Uterus (tissue), 4 donors: ENCODE results near the gene TASOR2. TPM values are rescaled to one million over a fixed set of nuclear protein-coding genes. Genes with fewer than 3 reads are reported as not detected.

Experiments
- DNase-seq, 2 donors: peaks; one replicate each; pipeline ENCODE4 v3.0.0-alpha.2; 2019 to 2020
- H3K27ac ChIP-seq, 2 donors: fragments of 200-600 bp; sonication (generic); 1 replicate in 1 of 2; 2 replicates in 1 of 2; pipeline ENCODE4 v1.5.1; 2016 to 2018
- H3K27me3 ChIP-seq, 2 donors: fragments of 200-600 bp; sonication (generic); one replicate each; pipeline ENCODE4 v1.5.1; 2018 to 2019; ENCODE audit warnings: control low read depth in 1 of 2
- H3K36me3 ChIP-seq, 2 donors: fragments of 200-600 bp; sonication (generic); one replicate each; pipeline ENCODE4 v1.5.1; 2019; ENCODE audit warnings: control low read depth in 1 of 2
- H3K4me1 ChIP-seq, 2 donors: fragments of 200-600 bp; sonication (generic); one replicate each; pipeline ENCODE4 v1.5.1; 2018 to 2019; ENCODE audit warnings: control low read depth in 1 of 2
- H3K4me3 ChIP-seq, 2 donors: fragments of 200-600 bp; sonication (generic); 1 replicate in 1 of 2; 2 replicates in 1 of 2; pipeline ENCODE4 v1.5.1; 2018 to 2019; ENCODE audit warnings: mild to moderate bottlenecking in 1 of 2
- H3K9me3 ChIP-seq, 2 donors: fragments of 200-600 bp; sonication (generic); one replicate each; pipeline ENCODE4 v1.5.1; 2019; ENCODE audit warnings: control low read depth in 1 of 2
- POLR2A ChIP-seq, 2 donors: fragments of 450-650 bp; IDR thresholded peaks; one replicate each; pipeline ENCODE4 v1.6.1; 2016; ENCODE audit warnings: antibody characterized with exemption in 2 of 2, mild to moderate bottlenecking in 1 of 2, moderate library complexity in 1 of 2
- intact Hi-C: fragments of 100-400 bp; cut with DNase I; formaldehyde crosslinking; loops from one replicate; pipeline ENCODE4 v1.15.1; 2023; ENCODE audit warnings: low total_unique reads
- total RNA-seq, 4 donors: library from RNA; depleted of rRNA in 3 of 4; stranded (reverse); fragments of >200 nt in 3 of 4; gene quantifications; one replicate each; pipeline versions ENCODE4 v1.1.0 to v1.2.4, GENCODE V29; 2014 to 2023
- TF ChIP-seq, protein P1 (sequence below), 4 experiments: fragments of 200-600 bp in 2 of 4; fragments of 450-650 bp in 2 of 4; sonication (generic) in 2 of 4; IDR thresholded peaks; one replicate each; pipeline ENCODE4 v1.5.1; 2016 to 2019; ENCODE audit warnings: antibody characterized with exemption in 4 of 4, mild to moderate bottlenecking in 2 of 4, moderate library complexity in 1 of 4
- donor health status: DM: yes; HTN: yes; CAD: no.

The TASOR2 gene
- total RNA-seq, 4 donors from 2014 or later, result 32.6 to 128 (median 75.1) TPM

DNA sequence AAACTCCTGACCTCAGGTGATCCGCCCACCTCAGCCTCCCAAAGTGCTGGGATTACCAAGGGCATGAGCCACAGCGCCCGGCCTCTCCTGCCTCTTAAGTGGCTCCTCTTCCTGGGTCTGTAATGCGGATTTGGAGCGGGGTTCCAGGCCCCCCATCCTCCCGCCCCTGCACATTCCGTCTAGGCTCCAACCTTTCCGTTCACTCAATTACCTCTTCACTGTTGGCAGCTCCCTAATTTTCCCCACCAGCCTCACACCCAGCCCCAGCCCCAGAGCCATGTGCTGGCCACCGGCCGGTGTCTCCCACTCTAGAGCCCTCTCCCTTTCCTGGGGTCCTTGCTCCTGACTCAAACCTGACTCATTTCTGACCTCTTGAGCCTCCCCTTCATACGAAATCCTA is 34.9 kb upstream of the TASOR2 start:
- H3K9me3 ChIP-seq, result no peaks in the 10 kb centered on the region
- no peak overlapping the region for H3K4me3 ChIP-seq
- TF ChIP-seq POLR2A (IDR thresholded peaks at IDR 0.05), result no peak
- TF ChIP-seq, protein P1, sequence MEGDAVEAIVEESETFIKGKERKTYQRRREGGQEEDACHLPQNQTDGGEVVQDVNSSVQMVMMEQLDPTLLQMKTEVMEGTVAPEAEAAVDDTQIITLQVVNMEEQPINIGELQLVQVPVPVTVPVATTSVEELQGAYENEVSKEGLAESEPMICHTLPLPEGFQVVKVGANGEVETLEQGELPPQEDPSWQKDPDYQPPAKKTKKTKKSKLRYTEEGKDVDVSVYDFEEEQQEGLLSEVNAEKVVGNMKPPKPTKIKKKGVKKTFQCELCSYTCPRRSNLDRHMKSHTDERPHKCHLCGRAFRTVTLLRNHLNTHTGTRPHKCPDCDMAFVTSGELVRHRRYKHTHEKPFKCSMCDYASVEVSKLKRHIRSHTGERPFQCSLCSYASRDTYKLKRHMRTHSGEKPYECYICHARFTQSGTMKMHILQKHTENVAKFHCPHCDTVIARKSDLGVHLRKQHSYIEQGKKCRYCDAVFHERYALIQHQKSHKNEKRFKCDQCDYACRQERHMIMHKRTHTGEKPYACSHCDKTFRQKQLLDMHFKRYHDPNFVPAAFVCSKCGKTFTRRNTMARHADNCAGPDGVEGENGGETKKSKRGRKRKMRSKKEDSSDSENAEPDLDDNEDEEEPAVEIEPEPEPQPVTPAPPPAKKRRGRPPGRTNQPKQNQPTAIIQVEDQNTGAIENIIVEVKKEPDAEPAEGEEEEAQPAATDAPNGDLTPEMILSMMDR (IDR thresholded peaks at IDR 0.05), result no peak
- H3K36me3 ChIP-seq, result no peaks in the 10 kb centered on the region
- no peaks in the 10 kb centered on the region for H3K27me3 ChIP-seq
- no peaks in the 10 kb centered on the region for H3K4me1 ChIP-seq
- intact Hi-C loops, result no loop called here
- DNase-seq, result no peak
- H3K27ac ChIP-seq, result no peak overlapping the region

DNA sequence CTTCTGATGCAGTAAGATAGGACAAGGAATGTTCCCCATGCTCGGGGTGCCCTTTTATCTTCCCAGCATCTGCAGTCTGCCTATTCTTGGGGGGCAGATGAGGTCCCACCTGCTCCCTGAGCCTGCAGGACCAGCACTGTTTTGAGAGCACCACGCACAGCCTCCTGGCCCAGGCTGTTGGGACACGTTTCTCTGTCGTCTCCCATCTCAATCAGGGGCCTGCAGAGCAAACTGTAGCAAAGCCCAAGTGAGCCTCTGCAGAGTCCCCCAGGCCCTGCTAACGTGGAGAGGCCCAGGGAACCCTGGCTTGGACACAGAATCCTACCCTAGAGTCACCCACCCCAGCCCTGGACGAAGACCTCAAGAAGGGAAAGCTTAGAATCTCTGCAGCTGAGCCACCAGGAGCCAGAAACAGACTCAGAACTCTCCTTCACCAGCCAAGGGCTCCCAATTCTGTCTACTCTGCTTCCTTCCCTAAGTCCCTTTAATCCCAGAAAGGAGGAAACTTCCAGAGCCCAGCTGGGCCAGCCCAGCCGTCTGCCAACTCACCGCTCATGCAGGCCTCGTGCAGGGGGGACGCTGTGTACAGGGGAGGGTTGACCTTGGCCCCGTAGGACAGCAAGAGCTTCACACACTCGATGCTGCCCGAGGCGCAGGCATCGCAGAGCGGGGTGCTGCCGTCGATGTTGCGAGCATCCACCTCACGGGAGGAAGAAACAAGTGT is 33.8 kb upstream of the TASOR2 start:
- Histone ChIP-seq H3K36me3 (no peaks in the 10 kb centered on the region), H3K27ac (no peak overlapping the region), H3K4me1 (no peaks in the 10 kb centered on the region), H3K4me3 (no peak overlapping the region), H3K27me3 (no peaks in the 10 kb centered on the region), H3K9me3 (no peaks in the 10 kb centered on the region)
- intact Hi-C loops, result no loop called here
- DNase-seq, result no peak
- TF ChIP-seq POLR2A (IDR thresholded peaks at IDR 0.05), result no peak
- TF ChIP-seq, protein P1 (IDR thresholded peaks at IDR 0.05), result no peak

DNA sequence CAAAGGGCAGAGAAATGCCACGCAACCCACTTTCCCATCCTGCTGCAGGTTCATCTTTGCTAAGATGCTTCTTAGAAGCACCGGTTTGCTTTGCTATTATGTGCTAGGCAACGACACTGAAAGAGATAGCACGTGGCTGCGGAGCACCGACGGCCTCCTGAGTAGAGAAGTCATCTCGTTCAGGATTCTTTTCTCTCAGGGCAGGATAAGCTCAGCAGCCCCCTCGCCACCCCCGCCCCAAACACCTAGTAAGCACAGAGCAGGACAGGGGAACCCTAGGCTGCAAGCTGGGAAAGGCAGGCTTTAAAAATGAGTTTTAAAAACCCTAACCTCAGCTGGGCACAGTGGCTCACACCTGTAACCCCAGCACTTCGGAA is 33.3 kb upstream of the TASOR2 start:
- Histone ChIP-seq H3K9me3 (no peaks in the 10 kb centered on the region), H3K27ac (no peak overlapping the region), H3K36me3 (no peaks in the 10 kb centered on the region), H3K27me3 (no peaks in the 10 kb centered on the region), H3K4me1 (no peaks in the 10 kb centered on the region), H3K4me3 (no peak overlapping the region)
- intact Hi-C loops, result no loop called here
- TF ChIP-seq, protein P1 (IDR thresholded peaks at IDR 0.05), result no peak
- no peak for TF ChIP-seq POLR2A (IDR thresholded peaks at IDR 0.05)
- DNase-seq, result no peak

DNA sequence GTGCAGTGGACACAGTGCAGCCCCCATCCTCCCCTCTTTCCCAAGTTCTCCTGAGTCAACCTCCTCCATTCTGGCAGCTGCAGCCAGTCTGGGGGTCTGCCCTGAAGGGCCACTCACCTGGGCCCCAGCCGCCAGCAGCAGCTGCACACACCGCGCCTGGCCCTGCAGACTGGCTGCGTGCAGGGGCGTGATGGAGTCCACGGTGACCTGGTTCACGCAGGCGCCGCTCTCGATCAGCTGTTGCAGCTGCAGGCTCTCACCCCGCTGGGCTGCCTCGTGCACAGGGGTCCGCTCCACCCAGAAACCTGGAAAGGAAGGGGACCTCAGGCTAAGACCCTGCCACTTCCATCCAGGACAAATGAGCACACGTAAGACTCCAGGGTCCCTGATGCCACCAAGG is 31.9 kb upstream of the TASOR2 start:
- no peak for TF ChIP-seq POLR2A (IDR thresholded peaks at IDR 0.05)
- TF ChIP-seq, protein P1 (IDR thresholded peaks at IDR 0.05), result no peak
- Histone ChIP-seq H3K27me3 (no peaks in the 10 kb centered on the region), H3K4me1 (no peaks in the 10 kb centered on the region), H3K27ac (peak overlapping the region in 1 of 2 donors; percentile 18), H3K9me3 (no peaks in the 10 kb centered on the region), H3K4me3 (no peak overlapping the region), H3K36me3 (no peaks in the 10 kb centered on the region)
- no peak for DNase-seq
- intact Hi-C loops, result no loop called here

DNA sequence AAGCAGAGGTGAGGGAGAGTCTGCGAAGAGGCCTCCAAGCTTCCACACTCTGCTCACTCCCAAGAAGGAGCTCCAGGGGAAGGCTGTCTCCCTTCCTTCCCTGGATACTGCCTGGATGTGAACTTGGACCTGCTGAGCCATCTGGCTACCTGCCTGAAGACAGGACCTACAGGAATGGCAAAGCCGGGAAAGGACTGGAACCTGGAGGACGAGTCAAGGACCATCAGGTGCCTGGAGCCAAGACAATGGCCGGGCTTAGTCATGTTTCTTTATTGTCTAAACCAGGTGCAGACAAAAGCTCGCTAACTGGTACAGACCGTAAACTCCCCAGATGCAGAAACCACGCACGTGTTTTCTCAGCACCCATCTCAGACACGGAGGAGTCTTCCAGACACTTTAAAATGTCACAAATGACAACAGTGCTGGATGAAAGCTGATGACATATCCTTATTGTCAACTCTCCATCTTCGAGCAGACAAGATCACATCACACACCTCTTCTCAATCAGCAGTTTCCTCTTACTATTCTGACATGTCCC is 30.4 kb upstream of the TASOR2 start:
- H3K27me3 ChIP-seq, result no peaks in the 10 kb centered on the region
- H3K4me3 ChIP-seq, result no peak overlapping the region
- H3K36me3 ChIP-seq, result no peaks in the 10 kb centered on the region
- TF ChIP-seq POLR2A (IDR thresholded peaks at IDR 0.05), result no peak
- TF ChIP-seq, protein P1 (IDR thresholded peaks at IDR 0.05), result no peak
- no peaks in the 10 kb centered on the region for H3K9me3 ChIP-seq
- no peak overlapping the region for H3K27ac ChIP-seq
- H3K4me1 ChIP-seq, result no peaks in the 10 kb centered on the region
- intact Hi-C loops, result no loop called here
- DNase-seq, result no peak
